ENCODE results near the gene PTPRT.

PTPRT gene

DNA sequence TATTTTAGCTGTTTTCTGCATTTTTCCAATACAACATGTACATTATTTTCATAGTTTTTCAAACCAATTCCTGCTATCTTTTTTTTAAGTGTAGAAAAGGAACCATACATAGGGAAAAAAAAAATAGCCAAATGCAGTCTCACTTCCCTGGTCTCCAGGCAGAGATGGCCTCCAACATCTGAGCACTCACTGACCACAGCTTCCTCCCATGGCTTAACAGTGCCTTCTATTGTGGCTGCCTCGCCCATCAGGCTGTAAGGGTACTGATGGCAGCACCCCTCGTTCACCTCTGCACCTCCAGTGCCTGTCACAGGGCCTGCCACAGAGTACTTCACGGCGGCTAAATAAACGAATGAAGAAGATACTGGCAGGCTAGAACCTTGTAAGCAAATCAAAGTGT lies 591.1 kb downstream of the PTPRT start:
- no peak for DNase-seq

DNA sequence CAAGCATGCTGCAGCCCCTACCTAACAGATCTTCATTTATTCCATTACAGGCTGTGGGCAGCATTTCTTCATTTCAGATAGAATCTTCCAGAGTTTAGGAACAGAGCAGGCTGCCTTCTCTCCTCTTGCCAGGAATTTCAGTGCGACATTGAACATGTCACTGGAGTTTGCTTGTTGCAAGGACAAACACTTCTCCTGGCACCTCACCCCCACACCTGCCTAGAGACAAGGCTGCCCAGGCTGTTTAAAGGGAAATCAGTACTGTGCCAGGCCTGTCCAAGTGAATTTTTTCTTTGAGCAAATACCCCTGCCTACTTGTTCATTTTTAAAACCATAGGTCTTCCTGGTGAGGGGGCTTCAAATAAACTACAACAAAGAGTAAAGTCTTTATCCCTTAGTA lies 594.1 kb downstream of the PTPRT start:
- DNase-seq = no peak

DNA sequence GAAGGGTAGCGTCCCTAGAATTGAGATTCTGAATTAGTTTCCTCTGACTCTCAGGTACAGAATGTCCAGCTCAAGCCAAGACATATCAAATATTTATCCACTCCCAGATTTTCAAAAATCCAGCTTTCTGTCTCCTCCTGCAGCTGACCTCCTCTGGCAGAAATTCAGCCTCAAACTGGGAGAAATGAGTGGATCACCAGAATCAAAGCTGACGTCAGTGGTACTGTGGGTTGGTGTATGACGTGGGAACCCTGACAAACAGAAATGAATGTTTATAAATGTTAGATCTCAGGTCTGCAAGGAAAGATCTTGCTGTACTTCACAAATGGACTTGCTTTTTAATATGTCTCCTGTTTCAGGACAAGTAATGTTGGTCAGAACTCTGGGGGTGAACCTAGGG lies 595.0 kb downstream of the PTPRT start:
- DNase-seq = no peak

DNA sequence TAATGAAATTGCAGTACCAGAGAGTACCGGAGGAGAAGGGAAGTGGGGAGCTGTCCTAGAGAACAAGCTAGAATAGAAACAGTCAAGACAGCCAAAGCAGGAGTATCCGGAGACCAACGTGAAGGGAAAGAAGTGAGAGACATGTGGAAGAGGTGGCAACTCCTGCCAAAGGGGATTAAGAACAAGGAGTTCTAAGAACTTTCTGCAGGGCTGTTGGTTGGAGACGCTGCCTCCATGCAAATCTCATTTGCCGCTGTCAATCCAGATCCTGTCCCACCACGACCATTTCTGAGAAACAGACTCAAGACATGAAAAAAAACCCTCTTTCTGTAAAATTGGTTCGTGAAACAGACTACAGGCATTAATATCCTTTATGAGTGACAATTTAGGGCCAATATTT lies 595.7 kb downstream of the PTPRT start:
- no peak for DNase-seq

GRCh38 chr20:42589976-42590639 lies 599.6 kb downstream of the PTPRT start:
- no peak for DNase-seq

- no peak for DNase-seq
Observed at GRCh38 chr20:42588847-42589246, 600.9 kb downstream of the PTPRT start.

DNA sequence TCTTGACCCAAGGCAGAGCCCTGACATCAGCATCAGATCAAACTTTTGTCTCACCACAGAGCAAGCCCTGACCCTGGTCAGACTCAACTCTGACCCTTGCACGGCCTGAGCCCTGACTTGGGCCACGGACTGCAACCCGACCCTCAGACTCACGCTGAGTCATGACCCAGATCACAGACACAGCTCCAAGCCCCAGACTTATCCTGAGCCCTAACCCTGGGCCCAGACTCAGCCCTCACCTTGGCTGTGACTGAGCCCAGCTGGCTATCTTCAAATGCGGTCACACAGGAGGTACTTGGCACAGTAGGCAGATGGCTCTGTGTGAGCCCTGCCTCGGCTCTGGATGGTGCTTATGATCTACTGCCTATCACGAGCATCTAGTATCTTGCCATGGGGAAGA lies 602.3 kb downstream of the PTPRT start:
- DNase-seq = no peak

- no peak for DNase-seq
Observed at GRCh38 chr20:42581311-42581710, 608.4 kb downstream of the PTPRT start.

DNA sequence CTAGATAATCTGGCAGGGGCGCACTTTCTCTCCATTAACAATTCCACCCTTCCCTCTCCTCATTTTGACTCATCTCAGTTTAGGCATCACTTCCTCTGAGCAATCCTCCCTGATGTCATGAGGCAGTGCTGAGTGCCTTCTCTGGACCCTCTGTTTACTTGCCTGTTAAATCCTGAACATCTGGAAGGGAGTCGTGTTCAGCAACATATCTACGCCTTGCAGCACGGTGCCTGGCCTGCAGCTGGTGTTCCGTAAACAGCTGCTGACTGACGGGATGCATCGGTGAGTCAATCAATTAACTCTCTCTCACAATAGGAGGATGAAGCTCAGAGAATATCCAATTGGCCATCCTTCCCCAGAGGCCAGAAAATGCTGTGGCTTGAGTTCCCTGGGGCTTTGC lies 613.5 kb downstream of the PTPRT start:
- no peak for DNase-seq

DNA sequence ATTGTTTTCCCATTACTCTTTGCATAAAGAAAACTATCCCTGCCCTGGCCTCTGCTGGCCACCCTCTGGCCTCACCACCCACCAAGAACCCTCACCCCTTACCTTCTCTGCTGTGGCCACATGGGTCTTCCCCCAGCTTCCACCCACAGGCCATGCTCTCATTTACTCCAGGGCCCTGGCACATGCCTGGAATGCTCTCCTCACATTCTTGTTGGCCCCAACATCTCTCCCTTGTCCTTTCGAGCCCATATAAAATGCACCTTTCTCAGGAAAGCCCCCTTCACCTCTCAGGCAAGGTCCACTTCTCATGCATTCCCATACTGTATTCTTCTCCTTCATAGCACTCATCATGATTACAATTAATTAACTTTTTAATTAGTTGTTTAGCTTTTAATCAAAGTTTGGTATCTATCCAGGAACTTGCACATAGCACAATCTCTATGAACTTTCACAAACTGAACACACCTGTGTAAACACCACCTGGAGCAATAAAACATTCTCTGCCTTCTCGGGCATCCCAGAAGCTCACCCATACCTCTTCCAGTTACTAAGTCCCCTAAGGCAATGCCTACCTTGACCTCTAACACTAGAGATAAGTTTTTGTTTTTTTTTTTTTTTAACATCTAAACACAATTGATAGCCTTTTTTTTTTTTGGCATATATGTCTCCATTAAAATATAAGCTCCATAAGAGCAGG lies 617.2 kb downstream of the PTPRT start:
- DNase-seq = no peak

DNA sequence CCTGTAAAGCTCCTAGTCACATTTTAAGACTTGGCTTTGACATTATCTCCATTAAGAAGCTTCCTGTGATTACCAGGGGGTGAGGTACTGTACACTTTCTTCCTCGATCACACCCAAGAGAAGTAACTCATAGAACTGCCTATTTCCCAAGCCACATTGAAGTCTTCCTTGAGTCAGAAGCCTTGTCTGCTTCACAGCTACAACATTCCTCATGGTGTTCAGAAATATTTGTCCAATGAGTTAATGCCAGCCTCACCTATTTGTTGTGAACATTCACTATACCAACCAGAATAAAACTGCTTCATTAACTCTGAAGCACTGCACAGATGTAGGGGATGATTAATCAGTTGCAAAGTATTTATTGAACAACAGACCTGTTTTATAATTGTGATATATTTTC lies 622.3 kb downstream of the PTPRT start:
- DNase-seq = no peak

DNA sequence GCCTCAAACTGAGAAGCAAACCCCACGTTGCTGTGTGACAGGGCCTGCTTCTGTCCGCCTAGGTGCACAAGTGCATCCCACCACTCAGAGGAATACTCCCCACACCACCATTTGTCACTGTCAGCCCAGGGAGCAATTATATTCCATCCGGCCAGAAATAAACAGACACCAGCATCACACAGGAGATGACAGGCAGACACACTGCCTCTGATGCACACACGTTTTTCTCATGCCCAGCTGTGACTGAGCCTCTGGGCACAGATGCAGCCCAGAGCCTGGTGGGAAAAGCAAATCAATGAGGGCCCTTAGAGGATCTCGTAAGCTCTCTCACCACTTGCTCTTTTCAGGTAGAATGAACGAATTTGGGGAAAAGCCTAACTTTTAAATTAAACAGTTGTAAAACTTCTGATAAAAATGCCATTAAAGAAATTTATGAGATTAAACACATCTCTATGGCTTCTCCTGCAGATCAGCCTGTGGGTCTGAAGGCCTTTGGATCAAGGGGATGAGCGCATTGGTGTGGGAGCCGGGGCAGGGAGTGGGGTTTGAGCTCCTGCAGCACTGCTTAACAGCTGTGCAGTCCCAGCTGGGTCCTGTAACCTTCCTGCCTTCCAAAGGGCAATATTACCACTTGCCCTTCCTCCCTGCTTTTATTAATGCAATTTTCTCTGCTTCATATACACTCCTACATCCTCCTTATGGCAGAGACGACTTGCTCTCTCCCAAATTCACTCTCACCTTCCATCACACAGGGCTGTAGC lies 624.3 kb downstream of the PTPRT start:
- no peak for DNase-seq

DNA sequence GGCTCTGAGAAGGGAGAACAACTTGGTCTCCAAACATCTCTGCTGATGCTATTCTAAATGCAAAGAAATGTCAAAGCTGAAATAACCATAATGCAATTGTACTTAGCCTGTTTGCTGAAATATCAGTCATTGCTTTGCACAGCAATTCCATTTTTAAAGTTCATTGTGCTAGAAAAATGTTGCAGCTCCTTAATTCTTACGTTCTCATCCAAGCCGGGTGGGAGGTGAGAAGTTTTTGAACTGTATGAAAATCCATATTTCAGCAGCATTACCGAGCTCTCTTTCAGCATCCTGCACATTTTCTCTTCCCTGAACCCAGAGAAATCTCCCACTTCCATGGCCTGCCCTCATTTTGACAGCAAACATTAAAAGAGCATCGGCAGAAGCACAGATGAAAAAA lies 630.0 kb downstream of the PTPRT start:
- DNase-seq = no peak

DNA sequence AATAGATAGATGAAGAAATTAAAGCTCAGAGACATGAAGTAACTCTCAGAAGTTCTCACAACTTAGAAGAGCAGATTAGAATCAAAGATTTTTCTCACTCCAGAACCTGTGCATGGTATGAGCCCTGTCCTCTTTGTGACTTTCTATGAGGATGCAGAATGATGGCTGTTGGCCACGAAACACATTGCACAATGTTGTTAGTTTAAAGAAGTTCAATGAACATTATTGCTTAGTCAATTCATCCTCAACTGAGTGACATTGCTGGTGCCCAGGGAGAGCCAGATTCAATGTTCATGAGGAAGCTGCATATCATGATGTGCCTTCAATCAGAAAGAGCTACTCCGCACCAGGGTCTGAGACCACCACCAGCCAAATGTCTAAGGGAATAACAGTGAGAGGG lies 633.1 kb downstream of the PTPRT start:
- no peak for DNase-seq

DNA sequence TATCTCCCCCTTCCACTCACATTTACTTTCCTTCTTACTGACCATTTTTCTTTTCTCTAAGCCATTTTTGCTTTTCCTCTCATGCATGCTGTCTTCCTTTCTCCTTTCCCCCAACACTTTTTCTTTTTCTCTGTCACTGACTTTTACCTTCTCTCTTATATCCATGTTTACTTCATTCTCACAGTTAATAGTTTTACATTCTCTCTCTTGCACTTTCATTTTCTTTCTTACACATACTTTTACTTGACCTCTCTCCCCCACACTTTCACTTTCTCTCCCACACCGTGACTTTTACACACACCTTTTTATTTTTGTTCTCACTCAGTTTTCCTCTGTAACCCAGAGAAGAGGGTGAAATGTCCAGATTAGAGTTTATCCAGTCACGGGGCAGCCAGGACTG lies 636.3 kb downstream of the PTPRT start:
- no peak for DNase-seq

GRCh38 chr20:42549496-42549895 lies 640.2 kb downstream of the PTPRT start:
- no peak for DNase-seq

DNA sequence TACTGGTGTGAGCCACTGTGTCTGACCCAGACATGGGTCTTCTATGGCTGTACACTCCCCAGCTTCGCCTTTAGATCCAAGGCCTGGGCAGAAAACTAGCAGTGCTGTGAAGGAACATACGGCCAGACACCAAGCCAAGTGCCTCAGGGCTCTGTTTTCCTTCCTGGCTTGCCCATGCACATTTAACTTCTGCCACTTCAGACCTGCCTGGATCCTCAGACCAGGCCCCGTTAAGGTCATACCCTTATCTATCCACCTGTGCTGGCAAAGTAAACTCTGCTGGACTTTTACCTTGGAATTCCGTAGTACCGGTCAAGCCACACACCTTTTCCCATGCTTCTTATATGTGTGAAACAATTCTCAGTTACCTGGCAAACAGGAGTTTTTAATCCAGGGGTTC lies 644.8 kb downstream of the PTPRT start:
- no peak for DNase-seq

DNA sequence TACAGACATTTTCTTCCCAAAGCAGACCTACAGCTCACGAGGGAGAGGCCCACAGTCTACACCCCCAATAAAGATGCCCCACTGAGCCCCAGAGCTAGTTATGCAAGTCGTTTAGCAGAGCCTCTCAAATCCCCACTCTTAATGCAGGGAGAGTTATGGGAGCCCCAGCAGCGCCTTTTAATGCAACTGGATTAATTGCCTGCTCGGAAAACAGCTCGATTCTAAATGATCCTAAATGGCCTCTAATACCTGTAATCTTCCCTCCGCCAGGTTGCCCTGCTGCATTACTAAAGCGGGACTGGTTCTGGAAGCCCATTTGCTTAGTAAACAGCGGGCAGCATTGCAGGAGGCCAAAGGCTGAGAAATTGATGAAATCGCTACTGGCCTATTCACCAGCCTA lies 656.9 kb downstream of the PTPRT start:
- no peak for DNase-seq

- DNase-seq = no peak
Observed at GRCh38 chr20:42531508-42531961, 658.2 kb downstream of the PTPRT start.

DNA sequence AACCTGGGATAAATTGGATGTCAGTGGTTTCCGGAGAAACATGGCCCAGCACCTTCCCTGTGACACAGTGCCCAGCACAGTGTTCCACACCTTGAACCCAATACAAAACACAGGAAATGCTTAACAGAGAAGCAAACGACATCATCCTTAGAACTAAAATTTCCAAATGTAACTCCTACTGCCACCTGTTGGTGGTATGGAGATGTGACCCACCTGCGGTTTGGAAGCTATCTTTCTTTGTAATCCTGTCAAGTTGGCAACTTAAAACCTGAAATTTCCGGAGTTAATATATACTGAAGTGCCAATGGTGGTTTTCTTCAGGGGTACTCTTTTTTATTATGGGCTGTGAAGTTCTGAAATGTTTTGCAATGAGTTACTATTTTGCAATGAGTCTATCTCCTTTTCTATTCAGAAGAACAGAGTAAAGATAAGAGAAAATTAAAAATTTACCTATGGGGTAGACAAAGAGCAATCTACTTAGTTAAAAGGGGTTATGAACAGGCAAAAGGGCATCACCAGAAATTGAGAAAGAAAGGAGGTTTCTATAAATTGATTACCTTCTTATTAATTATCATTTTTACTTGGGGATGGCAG lies 658.8 kb downstream of the PTPRT start:
- DNase-seq = no peak

- DNase-seq = no peak
Observed at GRCh38 chr20:42530191-42530590, 659.5 kb downstream of the PTPRT start.

DNA sequence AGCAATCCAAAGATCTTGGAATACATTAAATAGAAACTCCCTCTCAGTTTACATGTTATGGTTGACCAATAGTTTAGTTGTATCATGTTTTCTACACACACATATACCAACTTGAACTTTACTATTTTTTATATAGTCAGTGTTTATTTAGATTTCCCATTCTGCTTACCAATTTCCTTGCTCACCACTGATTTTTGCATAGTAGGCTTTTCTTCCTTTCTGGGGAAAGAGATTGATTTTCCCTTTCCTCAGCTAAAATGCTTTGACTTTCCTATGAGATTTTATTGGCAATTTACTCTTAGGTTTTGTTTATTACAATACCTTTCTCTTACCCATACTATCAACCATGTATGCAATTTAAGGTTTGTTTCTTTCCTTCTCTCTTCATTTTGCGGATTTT lies 665.6 kb downstream of the PTPRT start:
- no peak for DNase-seq

- DNase-seq = no peak
Observed at GRCh38 chr20:42516692-42517091, 673.0 kb downstream of the PTPRT start.

DNA sequence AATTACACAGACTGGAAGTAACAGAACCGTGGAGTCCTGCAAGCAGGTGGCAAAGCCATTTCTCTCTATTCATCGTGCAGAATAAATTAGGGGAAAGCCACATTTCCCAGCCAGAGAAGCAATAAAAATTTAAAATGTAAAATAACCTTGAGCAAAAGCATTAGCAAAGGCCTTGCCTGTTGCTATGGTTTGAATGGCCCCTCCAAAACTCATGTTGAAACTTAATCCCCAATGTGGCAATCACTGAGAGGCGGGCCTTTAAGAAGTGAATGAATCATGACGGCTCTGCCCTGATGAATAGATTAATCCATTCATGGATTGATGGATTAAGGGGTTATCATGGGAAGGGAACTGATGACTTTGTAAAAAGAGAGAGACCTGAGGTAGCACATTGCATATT lies 679.0 kb downstream of the PTPRT start:
- no peak for DNase-seq
